T-helper 1 cell treated with Interleukin-12 subunit alpha and Interleukin-12 subunit beta and Interleukin-4 antibody, amounts not matched to agents 30 μg/mL and 1 μg/mL, for 36 hours (primary cell): ENCODE data around the gene KRT86.

ENCODE experiments used
- H3K27ac Mint-ChIP-seq: one replicate; pipeline ENCODE4 v1.8.0; 2021; ENCODE audit warnings: mild to moderate bottlenecking, mixed read lengths
- H3K27me3 Mint-ChIP-seq: one replicate; pipeline ENCODE4 v1.8.0; 2021; ENCODE audit warnings: low read depth, mixed read lengths
- H3K36me3 Mint-ChIP-seq: one replicate; pipeline ENCODE4 v1.8.0; 2021; ENCODE audit warnings: low read depth, mixed read lengths
- H3K4me1 Mint-ChIP-seq: one replicate; pipeline ENCODE4 v1.8.0; 2021; ENCODE audit warnings: low read depth, mixed read lengths
- H3K4me3 Mint-ChIP-seq: one replicate; pipeline ENCODE4 v1.8.0; 2021; ENCODE audit warnings: mild to moderate bottlenecking, moderate library complexity, mixed read lengths
- H3K9me3 Mint-ChIP-seq: one replicate; pipeline ENCODE4 v1.8.0; 2021; ENCODE audit warnings: mixed read lengths

KRT86 gene

GRCh38 chr12:52274521-52275120 lies at the start of gene KRT86:
TSS of gene KRT86 (plus strand) at chr12:52274645. CDS start at chr12:52301917, 27,272 bp downstream.
- peaks cover 10% of the 10 kb centered on the region for H3K4me1 Mint-ChIP-seq
- peaks cover 67% of the 10 kb centered on the region for H3K27me3 Mint-ChIP-seq
- no peaks in the 10 kb centered on the region for H3K9me3 Mint-ChIP-seq
- H3K36me3 Mint-ChIP-seq: peaks cover 4% of the 10 kb centered on the region
- no peak within 1 kb of the TSS for H3K27ac Mint-ChIP-seq
- no peak within 1 kb of the TSS for H3K4me3 Mint-ChIP-seq

GRCh38 chr12:52225752-52226151 lies 48.7 kb upstream of the KRT86 start:
- Mint-ChIP-seq H3K27me3 (peaks cover 74% of the 10 kb centered on the region), H3K27ac (no peak overlapping the region)

GRCh38 chr12:52226446-52226845 lies 48.0 kb upstream of the KRT86 start:
- H3K27me3 Mint-ChIP-seq: peaks cover 75% of the 10 kb centered on the region
- no peaks in the 10 kb centered on the region for H3K9me3 Mint-ChIP-seq
- H3K4me3 Mint-ChIP-seq: no peak overlapping the region
- H3K27ac Mint-ChIP-seq: no peak overlapping the region
- H3K36me3 Mint-ChIP-seq: no peaks in the 10 kb centered on the region
- peaks cover 4% of the 10 kb centered on the region for H3K4me1 Mint-ChIP-seq

More at GRCh38 chr12:52225752-52226151, 48.7 kb upstream of the KRT86 start:
- peaks cover 8% of the 10 kb centered on the region for H3K4me1 Mint-ChIP-seq
- no peaks in the 10 kb centered on the region for H3K9me3 Mint-ChIP-seq
- no peaks in the 10 kb centered on the region for H3K36me3 Mint-ChIP-seq
- no peak overlapping the region for H3K4me3 Mint-ChIP-seq

GRCh38 chr12:52227606-52228166 lies 46.8 kb upstream of the KRT86 start:
- H3K4me1 Mint-ChIP-seq: peaks cover 3% of the 10 kb centered on the region
- no peaks in the 10 kb centered on the region for H3K9me3 Mint-ChIP-seq
- H3K36me3 Mint-ChIP-seq: no peaks in the 10 kb centered on the region
- no peak overlapping the region for H3K4me3 Mint-ChIP-seq
- peaks cover 87% of the 10 kb centered on the region for H3K27me3 Mint-ChIP-seq
- no peak overlapping the region for H3K27ac Mint-ChIP-seq

- no peaks in the 10 kb centered on the region for H3K9me3 Mint-ChIP-seq
- no peak overlapping the region for H3K27ac Mint-ChIP-seq
- no peaks in the 10 kb centered on the region for H3K36me3 Mint-ChIP-seq
- peaks cover 89% of the 10 kb centered on the region for H3K27me3 Mint-ChIP-seq
- peaks cover 3% of the 10 kb centered on the region for H3K4me1 Mint-ChIP-seq
- no peak overlapping the region for H3K4me3 Mint-ChIP-seq
These were observed 46.1 kb upstream of the KRT86 start for GRCh38 chr12:52228366-52228765.

- H3K27ac Mint-ChIP-seq: no peak overlapping the region
- H3K4me3 Mint-ChIP-seq: no peak overlapping the region
- peaks cover 5% of the 10 kb centered on the region for H3K4me1 Mint-ChIP-seq
- peaks cover 89% of the 10 kb centered on the region for H3K27me3 Mint-ChIP-seq
- H3K9me3 Mint-ChIP-seq: no peaks in the 10 kb centered on the region
- no peaks in the 10 kb centered on the region for H3K36me3 Mint-ChIP-seq
These were observed 45.5 kb upstream of the KRT86 start for GRCh38 chr12:52228931-52229330.

GRCh38 chr12:52229836-52230343 lies 44.6 kb upstream of the KRT86 start:
- Mint-ChIP-seq H3K9me3 (no peaks in the 10 kb centered on the region), H3K4me3 (no peak overlapping the region), H3K4me1 (peaks cover 8% of the 10 kb centered on the region), H3K27me3 (peaks cover 86% of the 10 kb centered on the region), H3K36me3 (no peaks in the 10 kb centered on the region), H3K27ac (no peak overlapping the region)

GRCh38 chr12:52230364-52231281 lies 43.8 kb upstream of the KRT86 start:
- H3K36me3 Mint-ChIP-seq: no peaks in the 10 kb centered on the region
- H3K27me3 Mint-ChIP-seq: peaks cover 85% of the 10 kb centered on the region
- H3K9me3 Mint-ChIP-seq: no peaks in the 10 kb centered on the region
- H3K27ac Mint-ChIP-seq: no peak overlapping the region
- peaks cover 8% of the 10 kb centered on the region for H3K4me1 Mint-ChIP-seq
- no peak overlapping the region for H3K4me3 Mint-ChIP-seq

GRCh38 chr12:52231305-52232202 lies 42.9 kb upstream of the KRT86 start:
- Mint-ChIP-seq H3K27ac (no peak overlapping the region), H3K4me1 (peaks cover 8% of the 10 kb centered on the region), H3K36me3 (no peaks in the 10 kb centered on the region), H3K9me3 (no peaks in the 10 kb centered on the region), H3K27me3 (peaks cover 79% of the 10 kb centered on the region), H3K4me3 (no peak overlapping the region)

GRCh38 chr12:52232203-52232673 lies 42.2 kb upstream of the KRT86 start:
- no peaks in the 10 kb centered on the region for H3K9me3 Mint-ChIP-seq
- H3K36me3 Mint-ChIP-seq: no peaks in the 10 kb centered on the region
- H3K4me3 Mint-ChIP-seq: no peak overlapping the region
- H3K27me3 Mint-ChIP-seq: peaks cover 72% of the 10 kb centered on the region
- no peak overlapping the region for H3K27ac Mint-ChIP-seq
- peaks cover 8% of the 10 kb centered on the region for H3K4me1 Mint-ChIP-seq

- no peak within 1 kb of the TSS for H3K4me3 Mint-ChIP-seq
- H3K27ac Mint-ChIP-seq: peak within 1 kb of the TSS; percentile 13
- H3K4me1 Mint-ChIP-seq: peaks cover 8% of the 10 kb centered on the region
- H3K27me3 Mint-ChIP-seq: peaks cover 67% of the 10 kb centered on the region
- H3K9me3 Mint-ChIP-seq: no peaks in the 10 kb centered on the region
- H3K36me3 Mint-ChIP-seq: no peaks in the 10 kb centered on the region
These were observed 41.6 kb upstream of the KRT86 start, which contains the start of gene KRT7 for GRCh38 chr12:52232674-52233461. TSS of gene KRT7 (plus strand) at chr12:52233243. CDS start at chr12:52233297, 54 bp downstream.

GRCh38 chr12:52233462-52234207 lies 40.8 kb upstream of the KRT86 start:
- Mint-ChIP-seq H3K27ac (peak overlapping the region; percentile 13), H3K27me3 (peaks cover 59% of the 10 kb centered on the region), H3K4me1 (peaks cover 8% of the 10 kb centered on the region), H3K36me3 (no peaks in the 10 kb centered on the region), H3K9me3 (no peaks in the 10 kb centered on the region), H3K4me3 (no peak overlapping the region)
